Subcutaneous adipose tissue (tissue), 4 donors: ENCODE results near the gene ACSS2. TPM values are rescaled to one million over a fixed set of nuclear protein-coding genes. Genes with fewer than 3 reads are reported as not detected.

Source experiments
- CTCF ChIP-seq: fragments of 450-650 bp; IDR thresholded peaks from one replicate; pipeline ENCODE4 v1.5.1; 2016; ENCODE audit warnings: low read depth, mild to moderate bottlenecking, control low read depth, antibody characterized with exemption, moderate library complexity
- total RNA-seq, 4 donors: library from RNA; depleted of rRNA; stranded (reverse); fragments of >200 nt; gene quantifications; one replicate each; pipeline ENCODE4 v1.1.0, GENCODE V29; 2016

Gene ACSS2
- total RNA-seq, 4 donors from 2014 or later, result 97.4 to 252 (median 136) TPM

- TF ChIP-seq CTCF, result no peak
Observed at GRCh38 chr20:34928411-34928810, 52.0 kb downstream of the ACSS2 start.

- TF ChIP-seq CTCF, result no peak
Observed at GRCh38 chr20:34931771-34932170, 55.4 kb downstream of the ACSS2 start.

GRCh38 chr20:34938466-34939163, 62.2 kb downstream of the ACSS2 start:
- TF ChIP-seq CTCF, result no peak

- TF ChIP-seq CTCF, result no peak
Observed at GRCh38 chr20:34940081-34940481, 63.7 kb downstream of the ACSS2 start.

- TF ChIP-seq CTCF, result no peak
Observed at GRCh38 chr20:34941226-34941625, 64.8 kb downstream of the ACSS2 start.

- TF ChIP-seq CTCF, result no peak
Observed at GRCh38 chr20:34942301-34942700, 65.9 kb downstream of the ACSS2 start.

- no peak for TF ChIP-seq CTCF
Observed at GRCh38 chr20:34943808-34944567, 67.6 kb downstream of the ACSS2 start.
